HepG2 (cell line): Measurements from ENCODE around the gene TTC6. TPM values are rescaled to one million over a fixed set of nuclear protein-coding genes. Genes with fewer than 3 reads are reported as not detected.

Experiments used
- ARID5B ChIP-seq: IDR thresholded peaks from 2 replicates; pipeline ENCODE4 v1.4.0; 2020; ENCODE audit warnings: mild to moderate bottlenecking, missing genetic modification reagents
- ATAD3A ChIP-seq: sonication (generic); formaldehyde crosslinking; IDR thresholded peaks from 2 replicates; pipeline ENCODE4 v1.4.0; 2020; ENCODE audit warnings: missing genetic modification reagents
- CREM ChIP-seq, 2 experiments: sonication (generic) in 1 of 2; formaldehyde crosslinking in 1 of 2; IDR thresholded peaks; 2 replicates each; pipeline versions ENCODE4 v1.4.0 to v1.6.1; 2016 to 2020; ENCODE audit warnings: antibody characterized with exemption in 1 of 2, mild to moderate bottlenecking in 1 of 2, missing genetic modification reagents in 1 of 2
- HOXD1 ChIP-seq: sonication (generic); formaldehyde crosslinking; IDR thresholded peaks from 2 replicates; pipeline ENCODE4 v1.5.0; 2020; ENCODE audit warnings: missing genetic modification reagents
- NFYC ChIP-seq: IDR thresholded peaks from 2 replicates; pipeline ENCODE4 v1.6.1; 2016; ENCODE audit warnings: missing genetic modification reagents, missing compliant biosample characterization
- PBX3 ChIP-seq: sonication (generic); formaldehyde crosslinking; IDR thresholded peaks from 2 replicates; pipeline ENCODE4 v1.8.1; 2023; ENCODE audit warnings: missing genetic modification reagents, inconsistent platforms, borderline replicate concordance
- STAT6 ChIP-seq: sonication (generic); formaldehyde crosslinking; IDR thresholded peaks from 2 replicates; pipeline ENCODE4 v1.4.0; 2020; ENCODE audit warnings: missing genetic modification reagents, mild to moderate bottlenecking, borderline replicate concordance
- TRAFD1 ChIP-seq: sonication (generic); formaldehyde crosslinking; IDR thresholded peaks from 2 replicates; pipeline ENCODE4 v1.5.1; 2020; ENCODE audit warnings: missing genetic modification reagents, mild to moderate bottlenecking, borderline replicate concordance
- ZNF12 ChIP-seq: sonication (generic); formaldehyde crosslinking; IDR thresholded peaks from 2 replicates; pipeline ENCODE4 v1.5.0; 2020; ENCODE audit warnings: missing genetic modification reagents
- ZNF160 ChIP-seq: sonication (generic); formaldehyde crosslinking; IDR thresholded peaks from 2 replicates; pipeline ENCODE4 v1.8.0; 2022; ENCODE audit warnings: mild to moderate bottlenecking, inconsistent platforms, missing genetic modification reagents
- ZNF414 ChIP-seq: sonication (generic); formaldehyde crosslinking; IDR thresholded peaks from 2 replicates; pipeline ENCODE4 v1.5.0; 2020; ENCODE audit warnings: missing genetic modification reagents
- ZNF558 ChIP-seq: sonication (generic); formaldehyde crosslinking; IDR thresholded peaks from 2 replicates; pipeline ENCODE4 v1.9.0; 2022; ENCODE audit warnings: mild to moderate bottlenecking, missing genetic modification reagents, borderline replicate concordance
- ZNF800 ChIP-seq: sonication (generic); formaldehyde crosslinking; IDR thresholded peaks from 2 replicates; pipeline ENCODE4 v1.4.0; 2020; ENCODE audit warnings: missing genetic modification reagents
- polyA plus RNA-seq, 8 experiments: library from polyadenylated mRNA; depleted of rRNA in 3 of 8; stranded (reverse) in 7 of 8; unstranded in 1 of 8; fragments of >200 nt; fragmentation: Illumina TruSeq in 4 of 8; extraction: Trizol in 4 of 8; gene quantifications; 2 replicates each; pipeline versions ENCODE4 v1.2.1 to v1.2.3, GENCODE V29; 2011 to 2016; ENCODE audit warnings: low read depth in 4 of 8, missing spikeins in 1 of 8, mixed read lengths in 1 of 8; ENCODE audit not compliant: insufficient read depth in 1 of 8
- total RNA-seq, 5 experiments: library from RNA; depleted of rRNA; stranded (reverse); fragments of >200 nt; fragmentation: Illumina TruSeq; extraction: Trizol; gene quantifications; 2 replicates each; pipeline ENCODE4 v1.2.3, GENCODE V29; 2016; ENCODE audit warnings: low read depth in 1 of 5

TTC6 gene
- total and polyA plus RNA-seq, 2 of the 13 experiments (the other 11 are each of a cell fraction or from before 2014, with no cell fraction given): 9.3 to 27.4 TPM

GRCh38 chr14:37594971-37595808 is at the start of gene TTC6, which contains the start of gene FOXA1 (continued):
- TF ChIP-seq STAT6 (CRISPR knock-in tag): no peak
- TF ChIP-seq ATAD3A (CRISPR knock-in tag): no peak
- TF ChIP-seq ZNF12 (CRISPR knock-in tag): no peak
- TF ChIP-seq HOXD1 (CRISPR knock-in tag): no peak; the same call in 1 of the 2 replicates
- peak; percentile 17; the same call in 1 of the 2 replicates for TF ChIP-seq ARID5B (CRISPR knock-in tag)
- TF ChIP-seq ZNF558 (CRISPR knock-in tag): no peak
- no peak for TF ChIP-seq CREM (IDR thresholded peaks at IDR 0.05)
- TF ChIP-seq CREM (CRISPR knock-in tag; IDR thresholded peaks at IDR 0.05): no peak
- peak; percentile 11; the same call in 1 of the 2 replicates for TF ChIP-seq PBX3 (CRISPR knock-in tag)
- TF ChIP-seq NFYC (CRISPR knock-in tag): peak; percentile 47; the same call in 1 of the 2 replicates
- no peak for TF ChIP-seq TRAFD1 (CRISPR knock-in tag)
- TF ChIP-seq ZNF160 (CRISPR knock-in tag): no peak
- no peak for TF ChIP-seq ZNF800 (CRISPR knock-in tag)
- TF ChIP-seq ZNF414 (CRISPR knock-in tag): no peak
